Dedifferentiated amniotic fluid mesenchymal stem cell (primary cell): Measurements from ENCODE around the gene DIAPH1.

ENCODE experiments used
- DNase-seq: peaks from one replicate; pipeline ENCODE4 v3.0.0-alpha.2; 2016; ENCODE audit errors: extremely low spot score

DIAPH1 gene

DNA sequence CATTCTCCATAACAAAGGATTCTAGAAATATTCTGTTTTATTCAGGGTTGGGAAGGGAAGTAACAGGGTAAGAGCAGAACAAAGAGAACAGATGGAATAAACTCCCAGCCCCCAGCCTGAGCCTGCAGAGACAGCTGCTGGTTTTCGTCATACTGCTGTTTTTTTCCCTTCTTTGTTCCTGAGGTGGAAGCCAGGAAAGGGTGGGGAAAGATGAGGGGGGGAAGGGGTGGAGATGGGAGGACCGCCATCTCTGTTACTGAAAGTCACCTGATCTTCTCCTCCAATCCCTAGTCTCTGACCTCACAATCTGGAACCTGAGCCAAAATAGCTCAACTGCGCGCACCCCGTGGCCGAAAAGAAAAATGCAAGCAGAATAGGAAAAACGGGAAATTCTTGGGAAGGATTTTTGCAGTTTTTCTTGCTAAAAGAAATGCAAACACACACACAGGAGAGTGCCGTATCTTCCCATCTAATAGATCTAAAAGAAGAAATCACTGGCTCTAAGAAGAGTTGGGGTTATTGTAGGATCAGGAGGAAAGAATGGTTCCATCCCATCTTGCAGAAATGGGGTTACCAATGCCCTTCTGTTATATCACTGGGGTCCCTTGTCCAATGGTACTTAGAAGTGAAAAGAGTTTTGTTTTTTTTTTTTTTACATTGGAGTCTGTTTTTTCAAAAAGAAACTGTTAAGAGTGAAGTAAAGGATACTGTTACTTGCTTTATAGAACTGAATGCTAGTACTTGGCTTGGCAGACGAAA lies 57.9 kb downstream of the DIAPH1 start:
- peak; percentile 96 for DNase-seq

DNA sequence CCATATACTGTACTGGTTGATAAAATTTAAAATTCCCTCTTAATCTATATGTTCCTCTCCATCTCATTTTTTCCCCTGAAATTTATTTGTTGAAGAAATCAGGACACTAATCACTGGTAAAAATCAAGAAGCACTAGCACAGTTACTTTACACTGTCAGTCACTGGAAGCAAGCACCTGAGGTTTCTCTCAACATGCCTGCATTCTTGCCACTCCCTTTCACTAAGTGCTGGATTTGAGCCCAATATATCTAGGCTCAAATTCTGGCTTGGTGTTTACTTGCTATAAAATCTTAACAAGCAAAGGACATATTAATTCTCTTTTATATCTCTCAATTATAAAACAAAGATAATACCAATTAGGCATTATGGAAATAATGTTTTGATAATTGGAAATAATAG lies 58.6 kb downstream of the DIAPH1 start:
- DNase-seq, result no peak

- DNase-seq, result no peak
Measured at GRCh38 chr5:141559461-141559860, 59.3 kb downstream of the DIAPH1 start.

- DNase-seq, result no peak
Measured at GRCh38 chr5:141558150-141558549, 60.6 kb downstream of the DIAPH1 start.

DNA sequence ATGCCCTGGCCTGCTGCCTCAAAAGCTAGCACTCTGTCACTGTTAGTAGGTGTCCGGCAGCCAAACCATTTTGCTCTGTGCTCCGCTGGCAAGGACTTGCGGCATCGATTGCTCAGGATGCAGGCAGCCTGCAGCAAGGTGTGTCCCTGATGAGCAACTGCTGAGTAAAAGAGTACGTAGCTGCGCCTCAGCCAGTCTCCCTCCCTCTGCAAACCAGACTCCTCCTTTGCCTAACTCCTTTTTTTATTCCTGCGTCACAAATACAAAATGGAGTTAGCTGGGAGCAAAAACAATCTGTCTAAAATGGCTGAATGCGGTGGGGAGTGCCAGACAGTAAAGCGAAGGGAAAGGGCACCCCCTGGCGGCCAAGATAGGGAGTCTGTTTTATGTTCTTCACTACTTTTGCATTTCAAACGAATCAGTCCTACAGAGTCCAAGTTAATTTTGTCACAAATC lies 61.1 kb downstream of the DIAPH1 start:
- peak; percentile 98 for DNase-seq

DNA sequence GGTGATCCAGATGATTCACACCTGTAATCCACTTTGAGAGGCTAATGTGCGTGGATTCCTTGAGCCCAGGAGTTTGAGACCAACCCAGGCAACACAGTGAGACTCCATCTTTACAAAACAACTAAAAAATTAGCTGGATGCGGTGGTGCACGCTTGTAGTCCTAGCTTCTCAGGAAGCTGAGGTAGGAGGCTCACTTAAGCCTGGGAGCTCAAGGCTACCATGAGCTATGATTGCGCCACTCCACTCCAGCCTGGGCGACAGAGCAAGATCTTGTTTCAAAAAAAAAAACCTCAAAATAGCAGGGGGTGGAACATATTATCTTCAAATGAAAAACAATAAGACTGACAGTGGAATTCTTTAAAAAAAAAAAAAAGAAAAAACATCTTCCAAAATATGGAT lies 70.9 kb downstream of the DIAPH1 start:
- DNase-seq, result no peak

DNA sequence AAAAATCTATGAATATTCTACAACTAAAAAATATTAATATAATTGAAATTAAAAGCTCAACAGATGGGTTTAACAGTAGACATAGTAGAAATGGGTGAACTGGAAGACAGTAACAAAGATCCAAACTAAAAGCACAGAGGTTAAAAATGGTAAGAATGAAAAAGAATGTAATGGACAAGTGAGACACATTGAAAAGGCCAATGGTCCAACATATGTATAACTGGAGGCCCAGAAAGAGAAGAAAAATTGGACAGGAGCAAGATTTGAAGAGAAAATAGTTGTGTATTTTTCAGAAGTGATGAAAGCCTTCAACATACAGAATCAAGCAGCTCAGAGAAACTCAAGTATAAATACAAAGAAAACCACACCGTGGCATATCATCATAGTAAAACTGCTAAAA lies 71.3 kb downstream of the DIAPH1 start:
- no peak for DNase-seq

- no peak for DNase-seq
Measured at GRCh38 chr5:141543053-141543452, 75.7 kb downstream of the DIAPH1 start.

DNA sequence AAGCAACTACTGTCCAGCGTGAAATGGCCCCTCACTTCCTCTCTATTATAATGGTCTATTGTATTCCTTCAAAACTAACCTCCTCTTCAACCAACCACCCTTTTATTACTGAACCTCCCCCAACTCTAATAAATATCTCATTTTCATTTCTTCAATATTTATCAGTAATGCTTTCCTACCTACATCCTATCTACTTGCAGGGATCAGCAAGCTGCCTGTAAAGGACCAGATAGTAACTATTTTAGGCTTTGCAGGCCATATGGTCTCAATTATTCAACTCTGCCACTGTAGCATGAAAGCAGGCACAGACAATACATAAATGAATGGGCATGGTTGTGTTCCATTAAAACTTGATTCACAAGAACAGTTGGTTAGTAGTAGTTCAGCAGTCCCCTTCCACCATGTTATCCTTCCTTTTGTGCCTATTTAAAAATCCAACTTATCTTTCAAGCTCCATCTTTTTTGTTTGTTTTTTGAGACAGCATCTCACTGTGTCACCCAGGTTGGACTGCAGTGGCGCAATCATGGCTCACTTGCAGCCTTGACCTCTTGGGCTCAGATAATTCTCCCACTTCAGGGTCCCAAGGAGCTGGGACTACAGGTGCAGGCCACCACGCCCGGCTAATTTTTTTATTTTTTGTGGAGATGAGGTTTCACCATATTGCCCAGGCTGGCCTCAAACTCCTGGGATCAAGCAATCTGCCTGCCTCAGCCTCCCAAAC lies 84.1 kb downstream of the DIAPH1 start:
- DNase-seq, result no peak

DNA sequence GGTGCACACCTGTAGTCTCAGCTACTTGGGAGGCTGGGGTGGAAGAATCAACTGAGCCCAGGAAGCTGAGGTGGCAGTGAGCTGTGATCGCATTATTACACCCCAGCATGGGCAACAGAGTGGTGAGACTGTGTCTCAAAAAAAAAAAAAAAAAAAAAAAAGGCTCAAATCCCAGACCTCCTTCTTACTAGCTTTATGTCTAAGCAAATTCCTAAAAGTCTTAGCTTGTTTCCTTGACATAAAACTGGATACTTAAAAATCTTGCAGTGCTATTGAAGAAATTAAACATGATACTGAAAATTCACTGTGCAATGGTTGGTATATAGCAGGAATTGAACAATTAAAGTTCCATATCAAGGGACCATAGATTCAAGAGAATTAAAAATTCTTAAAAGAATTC lies 84.9 kb downstream of the DIAPH1 start:
- no peak for DNase-seq

- no peak for DNase-seq
Measured at GRCh38 chr5:141532726-141533125, 86.1 kb downstream of the DIAPH1 start.

DNA sequence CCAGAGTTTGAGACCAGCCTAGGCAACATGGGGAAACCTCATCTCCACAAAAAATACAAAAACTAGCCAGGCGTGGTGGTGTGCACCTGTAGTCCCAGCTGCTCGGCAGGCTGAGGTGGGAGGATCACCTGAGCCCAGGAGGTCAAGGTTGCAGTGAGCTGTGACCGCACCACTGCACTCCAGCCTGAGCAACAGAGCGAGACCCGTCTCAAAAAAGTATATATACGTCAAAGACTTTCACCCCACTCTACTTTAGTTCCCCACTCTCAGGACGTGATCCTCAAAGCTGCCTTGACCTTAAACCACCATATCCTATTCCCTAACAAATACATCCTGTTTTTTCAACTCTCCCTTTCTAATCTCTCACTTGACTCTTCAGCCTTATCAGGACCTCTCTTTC lies 88.9 kb downstream of the DIAPH1 start:
- no peak for DNase-seq

- peak; percentile 45 for DNase-seq
Measured at GRCh38 chr5:141529002-141529401, 89.8 kb downstream of the DIAPH1 start.

GRCh38 chr5:141528291-141528984 lies 90.4 kb downstream of the DIAPH1 start:
- no peak for DNase-seq

GRCh38 chr5:141527426-141527825 lies 91.4 kb downstream of the DIAPH1 start:
- no peak for DNase-seq

GRCh38 chr5:141525653-141526052 lies 93.1 kb downstream of the DIAPH1 start:
- no peak for DNase-seq

DNA sequence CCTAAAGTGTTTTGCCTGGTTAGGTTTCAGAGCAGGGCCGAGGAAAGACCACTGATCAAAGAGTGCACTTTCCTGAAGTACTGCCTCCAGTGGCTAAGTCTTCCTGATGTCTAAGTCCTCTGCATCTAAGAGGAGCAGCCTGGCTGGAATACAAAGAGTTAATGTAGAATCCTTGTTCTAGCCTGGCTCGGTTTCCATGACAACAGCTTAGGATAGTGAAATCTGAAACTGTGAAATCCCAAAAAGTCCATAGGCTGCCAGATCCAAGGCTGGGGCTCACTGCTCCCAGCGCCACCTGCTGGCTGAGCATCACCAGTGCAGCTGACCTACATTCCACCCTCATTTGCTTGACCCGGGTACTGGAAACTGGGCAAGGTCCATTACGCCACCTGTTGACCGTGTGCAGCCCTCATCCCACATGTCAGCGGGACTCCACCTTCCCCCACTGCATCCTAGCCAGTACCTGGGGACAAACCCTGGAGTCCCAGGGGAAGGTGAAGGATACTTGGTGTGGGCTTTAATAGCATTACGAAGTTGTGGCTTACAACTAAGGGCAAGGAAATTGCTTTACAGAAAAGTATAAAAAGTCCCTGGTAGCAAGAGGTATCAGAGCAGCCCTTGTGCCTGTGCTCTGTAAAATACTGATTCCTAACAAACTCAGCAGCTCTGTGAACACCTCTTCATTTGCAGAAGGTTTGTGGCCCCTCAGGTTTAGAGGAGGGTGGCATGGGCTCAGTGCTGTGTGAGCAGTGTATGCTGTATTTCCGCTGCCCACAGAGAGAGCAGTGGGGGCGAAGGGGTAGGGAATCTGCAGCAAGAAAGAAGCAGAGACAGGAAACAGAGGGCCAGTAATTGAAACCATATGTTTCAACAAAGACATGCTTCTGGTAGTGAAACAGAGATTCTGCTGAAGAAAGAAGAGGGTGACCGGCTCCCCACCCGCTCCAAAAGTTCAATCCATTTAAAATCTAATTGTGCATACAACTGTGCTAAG lies 93.9 kb downstream of the DIAPH1 start:
- DNase-seq, result peak; percentile 98

DNA sequence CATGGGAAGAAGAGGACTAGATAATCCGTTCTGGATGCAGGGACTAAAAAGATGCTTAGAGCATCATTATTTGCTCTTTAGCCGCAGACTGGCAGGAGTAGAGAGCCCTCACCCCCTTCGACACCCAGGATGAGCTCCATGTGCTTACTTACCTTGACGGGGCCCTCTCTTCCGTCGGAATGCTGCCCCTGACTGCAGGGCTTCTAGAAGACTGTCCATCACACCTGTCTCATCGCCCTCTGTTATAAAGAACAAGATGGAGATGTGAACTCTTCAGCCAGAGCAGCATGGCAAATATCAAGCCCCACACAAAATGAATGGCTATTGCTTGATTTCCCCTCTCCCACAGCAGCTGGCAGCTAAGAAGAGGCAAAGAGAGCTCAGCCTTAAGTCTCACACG lies 94.8 kb downstream of the DIAPH1 start:
- DNase-seq, result no peak

DNA sequence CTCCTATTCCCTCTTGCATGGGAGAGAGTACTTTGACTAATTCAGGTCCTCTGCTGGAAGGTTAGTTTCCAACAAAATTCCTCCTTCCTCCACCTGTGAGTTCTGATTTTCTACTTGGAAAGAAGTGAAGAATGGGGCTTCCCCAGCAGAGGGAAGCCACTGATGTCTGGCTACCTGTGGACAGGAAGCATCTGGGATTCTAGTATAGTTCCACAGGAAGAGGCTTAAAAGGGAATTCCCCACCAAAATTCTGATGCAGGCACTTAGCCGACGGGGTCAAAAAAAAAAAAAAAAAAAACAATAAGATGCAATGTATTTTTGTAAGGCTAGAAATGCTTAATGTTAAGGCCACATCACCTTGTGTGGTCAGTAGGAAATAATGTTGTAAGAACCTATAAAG lies 96.5 kb downstream of the DIAPH1 start:
- no peak for DNase-seq

- DNase-seq, result peak; percentile 97
Measured at GRCh38 chr5:141521244-141521781, 97.5 kb downstream of the DIAPH1 start.
